Smooth muscle cell (in vitro differentiated cells): ENCODE data around the gene ADSL. TPM values are rescaled to one million over a fixed set of nuclear protein-coding genes. Genes with fewer than 3 reads are reported as not detected.

ENCODE experiments used
- DNase-seq: peaks from one replicate; lab custom pipeline; 2025; ENCODE audit not compliant: unreplicated experiment; lab: John Stamatoyannopoulos, UW
- H2AFZ ChIP-seq: fragments of 200-600 bp; sonication (generic); 2 replicates; pipeline ENCODE4 v1.6.0; 2016; ENCODE audit warnings: antibody characterized with exemption, low read depth, mild to moderate bottlenecking
- H3F3A ChIP-seq: fragments of 200-600 bp; sonication (generic); 2 replicates; pipeline ENCODE4 v1.6.0; 2017; ENCODE audit warnings: antibody characterized with exemption, low read depth
- H3K27ac ChIP-seq: fragments of 200-600 bp; sonication (generic); 2 replicates; pipeline ENCODE4 v1.5.1; 2016; ENCODE audit warnings: low read depth, mild to moderate bottlenecking
- H3K27me3 ChIP-seq: fragments of 200-600 bp; sonication (generic); 2 replicates; pipeline ENCODE4 v1.6.1; 2016; ENCODE audit warnings: low read depth, mild to moderate bottlenecking
- H3K36me3 ChIP-seq: fragments of 200-600 bp; sonication (generic); 2 replicates; pipeline ENCODE4 v1.5.1; 2016; ENCODE audit warnings: low read depth
- H3K4me1 ChIP-seq: fragments of 200-600 bp; sonication (generic); 2 replicates; pipeline ENCODE4 v1.5.1; 2016; ENCODE audit warnings: low read depth
- H3K4me2 ChIP-seq: fragments of 200-600 bp; sonication (generic); 2 replicates; pipeline ENCODE4 v1.6.0; 2016; ENCODE audit warnings: mild to moderate bottlenecking
- H3K4me3 ChIP-seq: fragments of 200-600 bp; sonication (generic); 2 replicates; pipeline ENCODE4 v1.5.1; 2016; ENCODE audit warnings: mild to moderate bottlenecking
- H3K79me2 ChIP-seq: fragments of 200-600 bp; sonication (generic); 2 replicates; pipeline ENCODE4 v1.6.0; 2016; ENCODE audit warnings: low read depth, mild to moderate bottlenecking
- H3K9ac ChIP-seq: fragments of 200-600 bp; sonication (generic); 2 replicates; pipeline ENCODE4 v1.6.0; 2016; ENCODE audit warnings: low read depth
- H3K9me3 ChIP-seq: fragments of 200-600 bp; sonication (generic); replicated peaks from 2 replicates; pipeline ENCODE4 v1.5.1; 2016; ENCODE audit warnings: low read depth
- H4K20me1 ChIP-seq: fragments of 200-600 bp; sonication (generic); 2 replicates; pipeline ENCODE4 v1.6.0; 2016; ENCODE audit warnings: low read depth
- WGBS: methylation state at CpG from one replicate; pipeline ENCODE4 v1.1.7; 2016; ENCODE audit warnings: low lambda C conversion rate; 5-methylcytosine and 5-hydroxymethylcytosine counted together
- polyA plus RNA-seq: library from polyadenylated mRNA; unstranded; fragments of >200 nt; fragmentation: Nextera tagmentation; extraction: Ambion mirVana; gene quantifications from 2 replicates; pipeline ENCODE4 v1.2.1, GENCODE V29; 2016
- total RNA-seq: library from RNA; depleted of rRNA; stranded (reverse); fragments of >200 nt; gene quantifications from 2 replicates; pipeline ENCODE4 v1.2.3, GENCODE V29; 2014
- TF ChIP-seq, protein P1 (sequence below): fragments of 200-600 bp; sonication (generic); IDR thresholded peaks from 2 replicates; pipeline ENCODE4 v1.5.1; 2017; ENCODE audit warnings: borderline replicate concordance, mild to moderate bottlenecking, antibody characterized with exemption; ENCODE audit not compliant: insufficient read depth, poor library complexity, severe bottlenecking

ADSL gene
- total and polyA plus RNA-seq, 2 experiments from 2014 or later: 45.9 to 65.1 TPM

DNA sequence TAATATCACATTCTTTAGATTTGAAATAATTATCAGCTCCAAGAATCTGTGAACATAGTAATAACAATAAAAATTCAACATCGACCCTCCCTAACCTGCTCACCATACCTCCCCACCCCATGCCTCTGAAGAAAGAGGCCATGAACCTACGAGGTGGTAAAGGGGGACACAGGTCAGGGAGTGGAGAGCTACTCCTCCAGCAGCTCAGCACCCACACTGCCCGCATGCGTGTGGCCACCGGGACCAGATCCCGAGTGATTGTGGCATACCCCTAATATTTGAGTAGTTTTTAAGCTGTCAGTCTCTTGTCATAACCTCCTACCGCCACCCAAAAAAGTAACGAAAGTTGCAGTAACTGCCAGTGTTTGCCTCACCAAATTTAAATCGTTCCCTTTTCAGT lies 16.8 kb upstream of the ADSL start:
- Histone ChIP-seq H3K9ac (no peak overlapping the region), H3K79me2 (no peaks in the 10 kb centered on the region), H3K4me1 (peaks cover 31% of the 10 kb centered on the region), H4K20me1 (peaks cover 5% of the 10 kb centered on the region), H3K4me3 (no peak overlapping the region), H2AFZ (no peak overlapping the region), H3F3A (peaks cover 7% of the 10 kb centered on the region), H3K9me3 (no peaks in the 10 kb centered on the region), H3K27me3 (no peaks in the 10 kb centered on the region), H3K27ac (no peak overlapping the region), H3K36me3 (no peaks in the 10 kb centered on the region), H3K4me2 (no peak overlapping the region)
- TF ChIP-seq, protein P1, sequence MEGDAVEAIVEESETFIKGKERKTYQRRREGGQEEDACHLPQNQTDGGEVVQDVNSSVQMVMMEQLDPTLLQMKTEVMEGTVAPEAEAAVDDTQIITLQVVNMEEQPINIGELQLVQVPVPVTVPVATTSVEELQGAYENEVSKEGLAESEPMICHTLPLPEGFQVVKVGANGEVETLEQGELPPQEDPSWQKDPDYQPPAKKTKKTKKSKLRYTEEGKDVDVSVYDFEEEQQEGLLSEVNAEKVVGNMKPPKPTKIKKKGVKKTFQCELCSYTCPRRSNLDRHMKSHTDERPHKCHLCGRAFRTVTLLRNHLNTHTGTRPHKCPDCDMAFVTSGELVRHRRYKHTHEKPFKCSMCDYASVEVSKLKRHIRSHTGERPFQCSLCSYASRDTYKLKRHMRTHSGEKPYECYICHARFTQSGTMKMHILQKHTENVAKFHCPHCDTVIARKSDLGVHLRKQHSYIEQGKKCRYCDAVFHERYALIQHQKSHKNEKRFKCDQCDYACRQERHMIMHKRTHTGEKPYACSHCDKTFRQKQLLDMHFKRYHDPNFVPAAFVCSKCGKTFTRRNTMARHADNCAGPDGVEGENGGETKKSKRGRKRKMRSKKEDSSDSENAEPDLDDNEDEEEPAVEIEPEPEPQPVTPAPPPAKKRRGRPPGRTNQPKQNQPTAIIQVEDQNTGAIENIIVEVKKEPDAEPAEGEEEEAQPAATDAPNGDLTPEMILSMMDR: no peak
- WGBS: 99% methylated on average over 9 of the region's 9 CpGs
- DNase-seq: no peak

DNA sequence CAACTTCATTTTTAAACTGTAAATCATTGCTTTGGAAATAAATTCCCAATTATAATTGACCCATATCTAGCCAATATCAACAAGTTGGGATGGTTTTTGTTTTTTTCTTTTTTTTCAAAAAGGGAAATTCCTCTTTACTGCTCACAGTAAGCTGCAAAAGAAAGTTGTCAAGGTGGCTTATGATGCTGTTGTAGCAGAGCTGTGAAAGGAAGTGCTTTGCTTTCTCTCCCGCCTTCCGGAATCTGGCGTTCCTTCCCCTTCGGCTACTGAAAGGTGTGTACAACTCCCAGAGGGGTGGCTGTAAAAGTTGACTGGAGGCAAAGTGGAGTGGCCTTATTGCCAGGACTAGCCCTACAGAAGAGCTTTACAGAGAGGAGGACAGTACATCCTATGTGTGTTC lies 16.2 kb upstream of the ADSL start:
- no peaks in the 10 kb centered on the region for H3K79me2 ChIP-seq
- no peak overlapping the region for H2AFZ ChIP-seq
- no peak overlapping the region for H3K27ac ChIP-seq
- 99% methylated on average over 4 of the region's 4 CpGs for WGBS
- H3K9me3 ChIP-seq: no peaks in the 10 kb centered on the region
- H3K4me1 ChIP-seq: peaks cover 28% of the 10 kb centered on the region
- H3F3A ChIP-seq: peaks cover 7% of the 10 kb centered on the region
- TF ChIP-seq, protein P1: no peak
- H3K4me3 ChIP-seq: no peak overlapping the region
- no peaks in the 10 kb centered on the region for H3K36me3 ChIP-seq
- peaks cover 5% of the 10 kb centered on the region for H4K20me1 ChIP-seq
- H3K4me2 ChIP-seq: no peak overlapping the region
- DNase-seq: no peak
- no peak overlapping the region for H3K9ac ChIP-seq
- H3K27me3 ChIP-seq: no peaks in the 10 kb centered on the region

DNA sequence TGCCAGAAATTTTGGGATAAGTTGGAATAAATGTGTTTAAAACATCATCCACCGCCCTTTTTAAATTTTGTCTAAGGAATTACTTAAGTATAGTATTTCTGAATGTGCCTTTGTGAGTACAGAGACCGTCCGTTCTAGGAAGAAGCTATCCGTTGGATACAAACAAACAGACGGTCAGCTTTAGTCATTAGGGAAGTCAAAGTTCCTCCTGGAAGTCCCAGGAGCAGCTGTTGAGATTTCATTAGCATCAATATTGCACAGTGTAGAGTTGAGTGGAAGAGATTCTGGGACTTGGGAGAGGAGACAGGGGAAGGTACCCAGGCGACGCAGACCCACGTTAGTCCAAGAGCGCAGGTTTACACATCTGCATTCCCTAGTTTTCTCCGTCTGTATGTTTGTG lies 15.7 kb upstream of the ADSL start:
- Histone ChIP-seq H3K4me3 (no peak overlapping the region), H3K27ac (no peak overlapping the region), H3K4me2 (no peak overlapping the region), H3F3A (peaks cover 7% of the 10 kb centered on the region), H3K27me3 (no peaks in the 10 kb centered on the region), H3K36me3 (no peaks in the 10 kb centered on the region), H2AFZ (no peak overlapping the region), H3K9ac (no peak overlapping the region), H3K9me3 (no peaks in the 10 kb centered on the region), H3K4me1 (peaks cover 27% of the 10 kb centered on the region), H4K20me1 (peaks cover 5% of the 10 kb centered on the region), H3K79me2 (no peaks in the 10 kb centered on the region)
- 89% methylated on average over 10 of the region's 10 CpGs for WGBS
- no peak for DNase-seq
- TF ChIP-seq, protein P1: no peak

DNA sequence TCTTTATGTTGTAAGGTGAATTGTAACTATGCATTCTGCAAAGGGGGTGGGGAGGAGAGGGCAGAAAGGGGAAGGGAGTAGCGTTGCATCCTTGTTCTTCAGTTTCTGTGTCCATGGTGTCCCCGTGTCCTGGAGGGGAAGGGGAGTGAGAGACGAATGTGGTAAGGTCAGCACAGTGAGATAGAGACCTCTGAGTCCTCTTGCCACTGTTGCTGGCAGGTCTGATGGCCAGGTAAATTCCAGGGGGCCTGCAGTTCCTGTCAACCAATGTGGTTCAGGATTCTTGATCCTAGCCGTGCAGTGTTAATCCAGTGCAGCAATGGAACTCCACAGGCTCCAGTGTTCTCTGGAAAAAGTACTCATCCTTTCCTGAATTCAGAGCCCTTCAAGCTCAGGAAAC lies 14.6 kb upstream of the ADSL start:
- H2AFZ ChIP-seq: no peak overlapping the region
- no peak for DNase-seq
- H3K9me3 ChIP-seq: no peaks in the 10 kb centered on the region
- WGBS: 72% methylated on average over 4 of the region's 4 CpGs
- TF ChIP-seq, protein P1: no peak
- H3K36me3 ChIP-seq: no peaks in the 10 kb centered on the region
- H3K9ac ChIP-seq: no peak overlapping the region
- peaks cover 7% of the 10 kb centered on the region for H3F3A ChIP-seq
- no peak overlapping the region for H3K4me3 ChIP-seq
- peaks cover 5% of the 10 kb centered on the region for H4K20me1 ChIP-seq
- H3K4me2 ChIP-seq: peak overlapping the region; percentile 16
- H3K4me1 ChIP-seq: peaks cover 16% of the 10 kb centered on the region
- no peaks in the 10 kb centered on the region for H3K79me2 ChIP-seq
- H3K27me3 ChIP-seq: no peaks in the 10 kb centered on the region
- no peak overlapping the region for H3K27ac ChIP-seq
